Stimulated activated CD8-positive, alpha-beta memory T cell treated with anti-CD3 and anti-CD28 coated beads, Interleukin-7, amount 100 ng/mL, for 1 hour (primary cell): ENCODE results near the gene KSR2.

Experiments
- DNase-seq, 2 donors: peaks; one replicate each; pipeline ENCODE4 v3.0.0-alpha.2; 2020; ENCODE audit warnings: low read depth in 2 of 2

The KSR2 gene

DNA sequence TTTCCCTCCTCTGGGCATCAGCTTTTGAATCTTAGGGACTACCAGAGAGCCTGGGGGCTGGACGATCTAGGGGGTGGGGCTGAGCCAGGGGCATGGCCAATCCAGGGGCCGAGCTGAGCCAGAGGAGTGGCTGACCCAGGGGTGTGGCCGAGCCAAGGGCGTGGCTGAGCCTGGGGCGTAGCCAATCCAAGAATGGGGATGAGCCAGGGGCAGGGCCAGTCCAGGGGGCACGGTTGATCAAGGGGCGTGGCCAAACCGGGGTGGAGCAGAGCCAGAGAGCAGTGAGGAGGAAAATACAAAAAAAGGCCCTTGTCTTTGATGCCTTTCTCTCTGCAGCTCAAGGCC, 388.1 kb downstream of the KSR2 start:
- no peak for DNase-seq

DNA sequence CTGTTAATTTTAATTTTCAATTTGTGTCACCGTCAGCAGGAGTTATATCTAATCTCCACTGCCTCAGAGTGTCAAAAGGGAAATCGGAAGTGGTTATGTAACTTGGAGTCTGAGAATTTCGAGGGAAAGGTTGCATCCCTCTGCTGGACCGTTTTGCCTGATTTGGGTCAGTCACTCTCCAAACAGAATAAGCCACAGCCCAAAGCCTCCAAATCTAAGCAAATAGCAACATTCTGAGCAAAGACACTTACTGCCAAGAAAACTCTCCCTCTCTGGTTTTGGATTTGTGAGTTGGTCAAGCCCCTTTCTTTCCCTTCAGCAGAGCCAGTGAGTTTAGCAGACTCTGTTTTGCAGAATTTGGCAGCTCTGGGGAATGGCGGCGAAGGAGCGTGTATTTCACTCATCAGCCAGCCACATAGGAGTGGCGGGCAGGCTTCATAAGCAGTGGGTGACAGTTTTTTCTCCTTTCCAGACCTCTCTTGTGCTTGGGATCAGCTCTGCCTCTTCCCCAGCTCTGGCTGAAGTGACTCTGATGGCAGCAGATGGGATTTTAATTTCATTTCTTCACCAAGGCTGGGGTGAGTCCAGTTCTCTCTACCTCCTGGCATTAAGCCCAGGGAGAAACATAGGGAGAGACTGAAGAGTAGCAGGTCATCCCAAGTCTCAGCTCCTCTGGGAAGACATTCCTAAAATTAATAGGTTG, 388.6 kb downstream of the KSR2 start:
- no peak for DNase-seq

DNA sequence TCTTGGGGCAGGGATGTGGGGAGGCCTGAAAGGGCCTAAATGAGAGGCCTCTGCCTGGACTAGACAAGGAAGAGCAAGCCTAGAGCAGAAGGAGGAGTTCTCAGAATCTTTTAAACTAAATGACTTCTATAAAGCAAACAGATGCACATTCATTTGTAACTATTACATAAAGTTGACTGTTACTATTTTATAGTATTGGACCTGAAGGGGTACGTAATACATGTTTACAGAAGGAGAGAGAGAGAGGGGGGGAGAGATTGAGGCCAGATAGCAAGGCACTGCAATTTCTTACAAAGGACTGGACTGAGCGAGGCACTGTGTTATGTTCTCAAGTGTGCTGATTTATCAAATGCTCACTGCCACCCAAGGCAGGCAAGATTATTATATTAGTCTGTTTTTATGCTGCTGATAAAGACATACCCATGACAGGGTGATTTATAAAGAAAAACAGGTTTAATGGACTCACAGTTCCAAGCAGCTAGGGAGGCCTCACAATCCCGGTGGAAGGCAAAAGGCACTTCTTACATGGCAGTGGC, 391.6 kb downstream of the KSR2 start:
- DNase-seq = no peak

DNA sequence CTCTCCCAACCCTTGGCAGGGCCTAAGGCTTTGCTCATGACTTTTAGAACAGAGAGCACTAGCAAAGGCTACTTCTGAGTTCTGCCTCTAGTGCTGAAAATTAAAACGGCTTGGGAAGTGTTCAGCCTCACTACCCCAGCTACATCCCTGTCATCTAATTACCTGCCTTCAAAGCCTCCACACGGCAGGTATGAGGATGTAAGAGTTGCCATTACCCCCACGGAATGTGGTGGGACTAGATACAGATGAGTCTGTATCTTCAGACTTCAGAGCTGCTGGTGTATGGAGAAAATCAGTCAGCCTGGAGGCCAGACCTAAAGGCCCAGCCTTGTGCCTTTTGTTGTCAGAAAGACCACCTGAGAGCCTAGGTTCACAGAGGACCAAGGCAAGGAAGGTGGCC, 392.7 kb downstream of the KSR2 start:
- DNase-seq = no peak

DNA sequence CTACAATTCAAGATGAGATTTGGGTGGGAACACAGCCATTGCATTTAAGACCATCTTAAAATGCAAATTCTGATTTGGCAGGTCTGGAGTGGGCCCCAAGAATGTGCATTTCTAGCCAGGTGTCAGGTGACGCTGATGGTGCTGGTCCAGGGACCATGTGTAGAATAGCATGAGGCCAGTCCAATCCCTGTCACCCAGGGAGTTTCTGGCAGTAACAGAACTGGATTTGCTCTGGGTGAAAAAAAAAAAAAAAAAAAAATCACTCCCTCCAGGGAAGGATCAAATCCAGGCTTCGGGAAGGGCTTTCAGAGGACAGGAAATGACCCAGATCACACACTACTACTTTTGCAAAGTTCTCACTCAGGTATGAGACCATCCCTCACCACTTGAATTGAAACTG, 394.1 kb downstream of the KSR2 start:
- no peak for DNase-seq

DNA sequence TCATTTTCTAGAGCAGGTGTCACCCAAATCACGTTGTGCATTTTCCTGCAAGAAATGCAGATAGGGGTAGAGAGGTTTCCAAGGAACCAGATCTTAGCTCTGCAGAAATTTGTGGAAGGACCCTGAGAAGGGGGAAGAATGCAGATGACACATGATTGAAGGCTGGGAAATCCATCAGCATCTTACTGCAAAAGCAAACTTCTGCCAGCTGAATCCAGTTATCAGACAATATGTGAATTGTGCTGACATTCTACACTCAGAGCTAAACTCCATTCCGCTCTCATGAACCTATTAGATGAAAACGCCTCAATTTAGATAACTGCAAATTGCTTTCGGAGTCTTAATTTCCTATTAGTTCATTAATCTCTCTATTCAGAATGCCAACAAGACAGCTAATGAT, 396.0 kb downstream of the KSR2 start:
- DNase-seq = no peak

DNA sequence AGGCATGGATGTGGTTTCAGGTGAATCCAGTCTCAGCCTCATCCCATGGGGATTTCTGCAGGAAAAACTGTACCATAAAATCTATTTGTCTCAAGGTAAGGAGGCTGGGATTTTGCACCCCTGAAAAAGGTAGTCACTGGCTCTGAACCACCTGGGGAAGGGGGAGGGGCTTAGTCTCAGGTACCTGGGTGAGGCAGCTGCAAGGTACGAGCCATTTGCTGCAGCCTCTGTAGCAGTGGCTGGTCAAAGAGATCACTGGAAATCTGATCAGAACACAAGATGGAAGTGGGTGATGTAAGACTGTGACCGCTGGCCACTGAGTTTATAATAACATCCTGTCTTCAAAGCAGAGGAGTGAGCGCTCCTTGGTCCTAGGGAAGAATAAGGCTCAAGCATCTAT, 397.5 kb downstream of the KSR2 start:
- DNase-seq = no peak

DNA sequence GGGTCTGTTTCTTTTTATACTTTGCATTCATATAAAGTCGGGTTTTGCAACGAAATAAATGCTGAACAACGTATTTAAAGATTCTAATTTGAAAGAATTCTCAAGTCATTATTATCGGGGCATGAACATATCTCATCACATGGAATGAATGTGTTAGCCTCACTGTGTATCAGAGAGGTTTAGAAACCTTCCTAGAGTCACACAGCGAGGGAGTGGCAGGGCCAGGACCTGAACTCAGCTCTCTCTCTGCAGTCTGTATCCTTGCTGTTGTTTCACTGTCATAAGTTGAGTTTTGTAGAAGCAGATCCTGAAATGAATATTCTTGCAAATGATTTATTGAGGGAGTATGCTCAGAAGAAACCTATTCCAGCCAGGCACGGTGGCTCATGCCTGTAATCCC, 398.2 kb downstream of the KSR2 start:
- DNase-seq = no peak

DNA sequence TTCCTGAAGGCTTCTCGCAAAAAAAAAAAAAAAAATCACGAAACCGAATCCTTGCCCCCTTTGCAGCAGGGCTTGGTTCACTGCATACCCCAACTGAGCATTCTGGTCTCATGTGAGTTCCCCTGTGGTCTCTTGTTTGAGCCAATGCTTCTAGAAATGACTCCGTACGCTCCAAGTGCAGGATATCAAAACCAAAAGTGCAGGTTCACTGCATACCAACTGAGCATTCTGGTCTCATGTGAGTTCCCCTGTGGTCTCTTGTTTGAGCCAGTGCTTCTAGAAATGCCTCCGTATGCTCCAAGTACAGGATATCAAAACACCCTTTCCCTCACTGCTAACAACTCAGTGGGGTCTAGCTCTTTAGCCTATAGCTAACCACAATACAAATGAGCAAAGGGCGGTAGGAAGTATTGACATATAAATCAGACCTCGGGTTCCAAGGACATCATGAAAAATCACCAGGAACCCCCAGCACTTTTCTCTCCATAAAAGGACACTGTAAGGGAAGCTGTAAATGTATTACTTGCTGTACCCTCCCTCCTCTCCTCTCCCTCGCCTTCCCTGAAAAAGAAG, 401.1 kb downstream of the KSR2 start:
- DNase-seq = no peak

DNA sequence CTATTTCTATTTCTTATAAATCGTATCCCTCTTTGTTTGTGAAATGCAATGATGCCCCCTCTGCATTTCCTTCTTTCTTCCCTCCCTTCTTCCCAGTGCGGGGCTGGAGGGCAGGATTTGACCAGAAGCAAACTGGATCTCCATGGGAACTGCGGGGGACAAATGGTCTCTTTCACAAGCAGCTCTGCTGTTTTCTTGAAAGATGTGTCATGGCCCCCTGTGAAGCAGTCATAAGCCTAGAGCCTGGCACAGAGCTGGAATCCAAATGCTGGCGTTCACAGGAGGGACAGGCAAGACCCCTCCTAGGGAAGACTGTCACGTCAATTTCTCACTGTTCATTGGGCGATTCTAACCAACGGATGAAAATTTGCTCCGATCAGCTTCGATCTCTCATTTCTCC, 403.9 kb downstream of the KSR2 start:
- no peak for DNase-seq

DNA sequence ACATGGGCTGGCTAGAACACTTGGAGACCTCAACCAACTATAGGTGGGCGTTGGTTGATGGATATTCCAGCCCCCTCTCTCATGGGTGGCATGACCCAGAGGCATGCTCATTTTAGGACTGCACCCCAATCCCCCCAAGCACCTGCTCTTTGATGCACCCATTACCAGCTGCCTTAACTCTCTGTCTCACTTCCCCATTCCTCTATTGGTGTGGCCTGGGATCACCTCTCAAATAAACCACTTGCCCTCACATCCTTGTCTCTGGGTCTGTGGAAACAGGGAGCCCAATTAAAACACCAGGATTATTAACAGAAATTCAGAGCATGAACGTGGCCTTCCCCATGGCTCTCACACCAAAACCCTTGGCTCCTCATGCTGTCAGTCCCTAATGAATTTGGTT, 405.1 kb downstream of the KSR2 start:
- no peak for DNase-seq

DNA sequence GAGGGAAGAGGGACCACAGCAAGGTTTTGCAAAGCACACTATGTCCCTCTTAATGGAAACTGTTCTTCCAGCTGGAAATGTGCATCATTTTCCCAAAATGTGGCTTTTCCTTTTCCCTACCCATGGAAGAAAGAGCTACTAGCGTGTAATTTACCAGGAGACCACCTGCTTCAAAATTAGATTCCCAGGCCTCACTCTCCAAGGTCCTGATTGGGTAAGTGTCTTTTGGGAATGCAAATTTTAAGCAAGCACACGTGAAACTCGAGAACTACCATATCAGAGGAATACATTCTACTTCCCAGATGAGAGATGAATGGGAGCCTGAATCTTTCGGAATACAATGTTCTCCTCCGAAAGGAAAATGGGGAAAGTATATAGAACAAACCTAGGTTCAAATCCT, 405.8 kb downstream of the KSR2 start:
- no peak for DNase-seq

DNA sequence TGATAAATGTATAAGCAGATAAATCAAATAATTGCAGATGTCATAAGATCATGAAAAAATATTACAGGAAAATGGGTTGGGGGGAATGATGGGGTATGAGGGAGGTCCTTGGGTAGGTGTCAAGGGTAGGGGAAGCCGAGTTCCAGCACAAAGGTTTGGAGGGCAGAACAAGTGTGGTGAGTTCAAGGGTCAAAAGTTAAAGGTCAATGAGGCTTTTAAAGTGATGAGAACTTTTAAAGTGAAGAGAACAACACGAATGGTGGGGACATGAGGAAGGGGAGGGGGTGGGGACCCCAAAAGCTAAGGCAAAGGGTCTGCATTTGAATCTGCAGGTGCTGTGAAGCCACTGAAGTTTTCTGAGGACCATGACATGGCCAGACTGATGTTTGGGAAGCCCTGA, 406.8 kb downstream of the KSR2 start:
- DNase-seq = no peak

DNA sequence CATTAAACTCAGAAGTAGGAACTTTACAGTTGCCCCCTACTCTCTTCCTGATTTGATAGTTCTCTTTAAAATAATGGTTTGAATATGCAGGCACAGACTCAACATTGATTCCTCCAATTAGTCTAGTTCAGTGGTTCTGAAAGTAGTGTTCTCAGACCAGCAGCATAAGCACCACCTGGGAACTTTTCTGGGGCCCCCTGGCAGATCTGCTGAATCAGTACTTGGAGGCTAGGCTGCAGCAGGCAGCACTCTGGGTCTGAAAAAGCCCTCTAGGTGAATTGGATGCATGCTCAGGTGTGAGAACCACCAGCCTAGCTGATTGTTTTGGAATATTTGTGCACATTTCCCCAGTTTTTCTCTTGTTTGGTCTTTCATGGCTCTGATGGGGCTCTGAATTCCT, 408.8 kb downstream of the KSR2 start:
- DNase-seq = no peak

DNA sequence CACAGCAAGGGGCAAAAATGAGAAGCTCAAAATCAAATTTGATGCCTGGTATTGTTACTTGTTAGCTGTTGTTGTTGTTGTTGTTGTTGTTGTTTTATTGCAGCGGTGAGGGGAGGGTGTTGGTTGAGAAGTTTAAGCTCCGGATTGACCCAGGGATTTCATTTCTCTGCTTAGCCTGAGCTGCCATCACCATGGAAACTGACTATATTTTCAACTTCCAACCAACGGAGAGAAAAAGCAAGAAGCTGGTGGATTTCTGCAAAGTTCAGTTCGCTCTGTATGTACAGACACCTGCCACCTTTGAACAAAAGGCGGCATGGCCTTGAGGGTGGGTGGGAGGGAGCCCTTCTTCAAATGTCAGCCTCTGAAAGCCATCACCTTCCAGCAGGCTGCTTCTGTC, 412.9 kb downstream of the KSR2 start:
- no peak for DNase-seq

DNA sequence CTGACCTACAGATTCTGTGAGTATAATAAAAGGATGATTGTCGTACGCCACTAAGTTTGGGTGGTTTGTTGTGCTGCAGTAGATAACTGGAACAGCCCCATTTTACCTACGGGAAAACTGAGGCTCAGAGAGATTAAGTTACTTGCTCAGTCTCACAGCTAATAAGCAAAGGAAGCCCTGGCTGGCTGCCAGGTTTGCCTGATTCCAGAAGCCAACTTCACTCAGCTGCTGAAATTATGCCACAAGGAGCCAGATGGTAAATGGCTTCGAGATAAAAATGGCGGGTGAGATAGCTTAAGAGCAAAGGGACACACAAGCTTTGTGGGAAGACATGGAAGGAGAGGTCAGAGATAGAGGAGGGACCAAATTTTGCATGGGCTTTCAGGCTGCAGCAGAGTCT, 415.8 kb downstream of the KSR2 start:
- no peak for DNase-seq

DNA sequence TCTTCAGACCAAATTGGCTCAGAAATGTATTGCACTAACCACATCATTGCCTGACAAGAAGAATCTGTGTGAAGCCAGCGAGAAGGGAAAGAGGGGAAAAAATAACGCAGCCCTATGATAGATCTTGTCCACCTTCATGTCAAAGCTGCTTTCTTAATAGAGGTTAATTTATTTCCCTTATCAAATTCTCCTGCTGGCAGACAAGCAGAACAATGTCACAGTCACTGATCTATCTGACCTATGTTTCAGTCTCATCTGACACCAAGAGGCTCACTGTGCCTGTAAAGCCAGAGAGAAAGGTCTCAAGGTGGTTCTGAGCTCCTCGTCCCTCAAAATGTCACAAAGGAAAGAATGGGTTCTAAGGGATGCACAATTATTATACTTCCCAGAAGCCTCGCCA, 417.1 kb downstream of the KSR2 start:
- no peak for DNase-seq

DNA sequence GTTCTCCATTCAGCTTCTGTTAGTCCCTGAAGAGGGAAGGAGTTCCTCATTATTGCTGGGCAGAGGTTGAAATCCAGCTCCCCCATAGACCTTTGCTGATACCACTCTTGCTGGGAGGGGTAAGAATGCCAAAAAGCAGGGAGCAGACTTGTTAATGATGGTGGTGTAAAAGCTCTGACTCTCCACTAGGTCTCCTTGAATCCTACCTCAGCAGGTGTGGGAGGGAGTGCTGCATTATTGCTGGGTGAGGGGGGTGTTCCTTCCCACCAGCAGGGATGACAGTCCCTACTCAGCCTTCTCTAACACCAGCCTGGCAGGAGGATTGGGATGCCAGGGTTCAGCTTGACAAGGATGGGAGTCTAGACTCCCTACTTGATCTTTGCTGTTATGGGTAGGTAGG, 421.6 kb downstream of the KSR2 start:
- no peak for DNase-seq

DNA sequence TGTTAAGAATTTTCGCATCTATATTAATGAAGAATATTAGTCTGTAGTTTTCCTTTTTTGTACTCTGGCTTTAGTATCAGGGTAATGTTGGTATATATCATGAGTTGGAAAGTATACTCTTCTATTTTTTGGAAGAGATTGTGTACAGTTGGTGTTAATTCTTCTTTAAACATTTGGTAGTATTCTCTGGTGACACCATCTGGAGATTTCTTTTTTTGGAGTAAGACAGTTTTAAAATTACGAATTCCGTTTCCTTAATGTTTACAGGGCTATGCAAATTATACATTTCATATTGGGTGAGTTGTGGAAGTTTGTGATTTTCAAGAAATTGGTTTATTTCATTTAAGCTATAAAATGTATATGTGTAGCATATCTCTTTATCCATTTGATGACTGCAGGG, 423.6 kb downstream of the KSR2 start:
- no peak for DNase-seq

DNA sequence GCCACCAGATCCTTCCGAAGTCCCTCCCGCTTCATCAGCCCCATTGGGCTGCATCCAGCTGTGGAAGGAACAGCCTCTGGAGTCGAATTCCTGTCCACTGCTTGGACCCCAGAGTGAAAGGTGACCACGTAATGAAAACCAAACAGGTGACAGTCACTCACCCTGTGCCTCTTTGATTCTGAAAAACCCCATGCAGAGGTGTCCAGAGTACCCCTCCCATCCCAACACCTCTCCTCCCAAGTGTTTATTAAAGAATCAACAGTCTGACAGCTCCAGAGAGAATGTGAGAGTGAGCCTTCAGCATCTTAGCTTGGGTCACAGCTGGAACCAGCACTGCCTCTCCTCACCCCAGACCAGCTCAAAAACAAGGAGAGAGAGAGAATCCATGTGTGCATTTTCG, 428.8 kb downstream of the KSR2 start:
- DNase-seq = no peak

DNA sequence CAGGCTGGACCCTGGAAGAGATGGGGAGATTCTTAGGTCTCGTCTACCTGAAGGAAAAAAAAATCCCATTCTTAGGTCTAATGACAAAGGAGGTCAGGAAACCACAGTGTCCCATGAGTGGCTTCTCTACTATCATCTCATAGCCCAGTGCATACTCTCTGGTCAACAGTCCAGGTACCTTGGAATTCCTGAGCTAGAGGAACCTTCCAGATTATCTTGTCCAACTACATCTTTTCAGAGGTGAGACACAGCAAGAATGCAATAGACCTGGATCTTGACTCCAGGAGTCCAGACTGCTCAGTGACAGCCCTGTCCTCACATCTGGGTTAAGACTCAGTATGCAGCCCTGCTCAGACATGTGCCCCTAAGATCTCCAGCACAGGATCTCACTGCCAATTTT, 429.9 kb downstream of the KSR2 start:
- DNase-seq = no peak

DNA sequence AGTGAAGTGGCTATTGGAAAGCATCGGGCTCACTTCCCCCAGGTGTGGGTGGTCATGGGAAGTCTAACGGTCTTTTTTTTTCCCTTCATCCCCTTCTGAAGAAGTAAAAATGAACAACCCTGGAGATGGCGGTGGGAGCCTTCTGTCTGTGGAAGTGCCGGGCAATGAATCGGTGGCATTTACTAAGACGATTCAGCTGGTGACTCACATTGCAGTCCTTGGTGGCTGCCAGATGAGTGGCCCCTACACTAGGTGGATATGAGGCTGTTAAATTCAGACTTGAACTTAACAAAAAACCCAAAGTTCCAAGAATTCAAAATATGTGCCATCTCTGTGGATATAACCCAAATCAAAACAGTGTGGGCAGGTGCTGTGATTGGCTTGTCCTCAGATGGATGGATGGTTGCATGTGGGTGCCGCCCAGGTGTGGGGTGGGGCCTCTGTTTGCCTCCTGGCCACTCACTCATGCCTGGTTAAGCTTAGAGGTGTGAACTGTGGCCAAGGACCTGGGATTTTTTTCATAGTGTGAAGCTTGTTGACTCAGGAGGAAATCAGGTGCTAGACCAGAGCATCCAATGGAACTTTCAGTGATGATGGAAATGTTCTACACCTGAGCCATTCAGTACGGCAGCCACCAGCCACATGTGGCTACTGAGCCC, 430.6 kb downstream of the KSR2 start:
- DNase-seq = no peak

DNA sequence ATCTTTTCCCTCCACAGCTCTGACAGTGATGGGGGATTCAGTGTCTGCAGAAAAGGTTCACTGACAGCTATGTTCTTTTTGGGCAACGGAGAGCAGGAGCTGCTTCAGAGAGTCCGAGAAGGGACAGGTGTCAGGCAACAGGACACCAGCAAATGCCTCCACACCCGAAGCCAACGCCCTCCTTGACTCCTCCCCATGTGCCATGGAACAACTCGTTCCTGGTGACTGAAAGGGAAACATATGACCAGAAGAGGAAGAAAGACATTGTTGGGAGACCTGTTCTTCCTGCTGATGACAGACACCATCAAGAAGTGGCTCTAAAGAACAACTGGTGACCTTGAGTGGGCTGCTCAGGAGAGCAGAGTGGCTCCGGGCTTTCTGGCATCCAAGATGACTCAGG, 435.1 kb downstream of the KSR2 start:
- DNase-seq = no peak

DNA sequence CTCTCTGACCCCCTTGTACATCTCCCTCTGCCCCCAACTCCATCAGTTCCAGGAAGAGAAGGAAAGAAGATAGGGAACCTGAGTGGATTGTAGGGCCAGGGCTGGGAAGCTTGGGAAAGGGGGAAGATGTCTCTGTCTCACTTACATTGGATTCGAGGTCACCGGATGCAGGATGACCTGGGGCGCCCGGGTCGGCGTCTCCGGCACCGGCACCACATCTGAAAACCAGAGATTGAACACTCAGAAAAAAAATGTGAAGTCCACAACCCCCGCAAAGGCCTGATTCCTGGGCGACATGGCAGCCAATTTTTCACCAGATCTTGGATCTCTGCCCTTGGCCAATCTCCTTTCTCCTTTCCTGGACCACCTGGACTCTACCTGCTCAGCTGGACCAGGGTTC, 438.0 kb downstream of the KSR2 start:
- DNase-seq = no peak
